ENCODE measurements around the gene ATP6V1G2.
A peak's percentile ranks its signal among the peaks of the same experiment; 100 is the strongest.

The ATP6V1G2 gene

DNA sequence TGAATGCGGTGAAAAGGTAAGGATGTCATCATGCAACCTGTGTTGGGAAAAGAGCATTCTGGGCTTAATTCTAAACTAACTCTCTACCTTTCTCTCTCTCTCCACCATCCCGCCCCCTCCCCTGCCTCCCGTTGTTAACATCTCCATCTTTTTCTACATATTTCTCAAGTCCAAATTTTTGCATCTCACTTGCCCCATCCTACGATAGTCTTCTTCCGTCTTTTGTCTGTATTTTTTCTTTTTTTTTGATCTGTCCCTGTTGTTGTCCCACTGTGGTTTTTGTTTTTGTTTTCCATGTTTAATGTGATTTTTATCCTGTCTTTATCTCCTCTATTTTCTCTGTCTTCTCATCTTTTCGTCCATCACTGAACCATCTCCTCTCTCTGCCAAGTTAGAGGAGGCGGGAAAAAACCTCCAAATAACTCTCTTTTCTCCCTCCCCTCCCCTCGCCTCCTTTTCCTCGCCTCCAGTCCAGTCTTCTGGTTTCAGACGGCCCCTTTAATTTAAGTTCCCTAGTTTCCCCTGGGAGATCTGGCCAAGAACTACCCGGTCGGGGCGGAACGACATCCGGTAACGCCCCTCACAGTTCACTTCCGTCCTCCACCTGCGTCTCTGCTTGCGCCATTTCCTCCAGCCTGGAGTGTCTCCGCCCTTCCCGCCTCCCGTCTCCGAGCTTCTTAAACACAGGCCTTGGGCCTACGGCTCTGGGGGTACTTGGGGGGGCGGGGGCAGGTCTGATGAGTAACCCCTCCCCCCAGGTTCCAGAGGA is 734 bp upstream of the ATP6V1G2 start, which contains the start of gene NFKBIL1:
Gene NFKBIL1 (plus strand): TSS at position 651 of the 769 bp plus-strand sequence. CDS start 87 bp downstream, at position 738.
- peak; percentile 92 for DNase-seq

DNA sequence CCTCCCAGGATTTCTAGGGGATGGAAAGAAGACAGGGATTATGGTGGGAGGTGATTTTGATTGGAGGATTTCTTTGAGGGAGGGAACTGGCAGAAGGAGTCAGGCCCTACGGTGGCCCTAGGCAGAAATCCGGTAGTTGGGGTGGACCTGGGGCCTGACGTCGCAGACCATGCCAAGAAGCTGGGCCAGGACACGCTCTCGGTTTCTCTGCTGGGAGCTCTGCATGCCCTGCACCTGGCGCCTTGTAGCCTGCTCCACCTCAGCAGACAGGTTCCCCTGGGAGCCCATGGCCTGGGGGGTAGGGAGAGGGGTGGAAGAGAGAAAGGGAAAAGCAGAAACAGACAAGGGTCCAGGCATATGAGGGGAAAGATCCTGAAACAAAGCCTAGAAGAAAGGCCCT is 1.1 kb downstream of the ATP6V1G2 start:
- DNase-seq = no peak

DNA sequence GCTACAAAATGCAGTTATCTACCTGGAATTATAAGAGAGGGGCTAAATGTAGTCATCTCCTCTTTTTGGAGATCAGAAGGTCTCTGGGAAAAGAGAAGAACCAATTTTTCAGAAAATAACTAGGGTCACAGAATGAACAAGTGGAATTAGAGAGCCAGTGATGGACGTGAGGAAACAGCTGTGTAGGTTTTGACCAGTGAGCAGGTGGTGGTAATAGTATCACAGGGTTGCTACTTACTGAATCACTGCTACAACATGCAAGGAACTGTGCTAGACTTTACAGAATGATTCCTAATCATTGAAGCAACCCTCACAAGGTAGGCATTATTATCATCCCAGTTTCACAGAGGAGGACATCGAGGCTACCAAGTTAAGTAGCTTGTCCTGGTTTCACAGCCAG is 1.7 kb downstream of the ATP6V1G2 start:
- no peak for DNase-seq

DNA sequence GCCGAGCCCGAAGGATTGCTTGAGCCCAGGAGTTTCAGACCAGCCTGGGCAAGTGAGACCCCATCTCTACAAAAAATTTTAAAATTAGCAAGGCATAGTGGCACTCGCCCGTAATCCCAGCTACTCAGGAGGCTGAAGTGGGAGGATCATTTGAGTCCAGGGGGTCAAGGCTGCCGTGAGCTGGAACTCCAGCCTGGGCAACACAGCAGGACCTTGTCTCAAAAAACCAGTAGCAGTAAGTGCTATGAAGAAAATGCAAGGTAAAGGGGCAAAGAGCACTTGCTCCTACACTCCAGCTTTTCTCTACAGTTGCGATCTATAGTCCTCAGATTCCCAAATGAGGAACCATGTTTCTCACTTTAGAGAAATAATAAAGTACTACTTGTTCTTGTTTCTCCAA is 2.8 kb downstream of the ATP6V1G2 start:
- no peak for DNase-seq

DNA sequence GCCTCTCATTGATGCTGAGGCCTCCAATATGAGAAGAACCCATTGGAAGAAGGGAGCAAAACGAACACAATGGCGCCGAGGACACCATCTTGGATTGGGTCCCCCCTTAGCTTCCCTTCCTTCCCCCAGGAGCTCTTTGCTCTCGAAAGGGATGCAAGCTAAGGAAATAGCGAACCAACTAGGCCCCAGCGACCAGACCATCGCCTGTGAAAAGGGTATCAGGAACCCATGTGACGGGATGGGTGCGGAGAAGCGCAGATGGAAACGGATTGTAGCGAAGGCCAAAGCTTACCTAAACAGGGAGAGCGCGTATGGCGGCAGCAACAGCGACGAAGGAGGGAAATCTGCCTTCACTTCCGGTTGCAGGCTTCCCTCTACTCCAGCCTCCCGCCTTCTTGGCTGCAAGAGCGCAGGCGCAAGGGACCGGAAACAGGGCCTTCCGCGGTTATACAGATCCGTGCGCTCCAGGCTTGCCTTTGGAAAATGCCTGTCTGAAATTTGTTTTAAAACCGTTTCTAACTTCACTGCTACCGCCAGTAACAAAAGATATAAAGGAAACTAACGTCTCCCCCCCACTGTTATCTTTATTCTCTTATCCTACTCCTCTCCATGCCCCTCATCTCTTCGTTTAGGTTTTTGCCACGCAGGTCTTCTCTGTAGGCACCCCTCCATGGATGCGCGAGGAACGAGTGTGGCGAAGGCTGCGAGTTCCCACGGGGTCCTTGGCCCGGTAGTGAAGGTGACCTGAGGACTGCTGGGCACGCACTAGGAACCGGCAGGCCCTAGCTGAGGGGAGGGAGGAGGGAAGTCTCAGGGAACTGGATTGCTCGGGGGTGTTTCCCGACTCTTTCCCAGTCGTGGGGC is 4.5 kb downstream of the ATP6V1G2 start, which contains the start of gene DDX39B:
Gene DDX39B (minus strand): TSS at position 346 of the 864 bp plus-strand sequence. CDS start 1,471 bp downstream, outside the sequence.
- peak; percentile 96 for DNase-seq

DNA sequence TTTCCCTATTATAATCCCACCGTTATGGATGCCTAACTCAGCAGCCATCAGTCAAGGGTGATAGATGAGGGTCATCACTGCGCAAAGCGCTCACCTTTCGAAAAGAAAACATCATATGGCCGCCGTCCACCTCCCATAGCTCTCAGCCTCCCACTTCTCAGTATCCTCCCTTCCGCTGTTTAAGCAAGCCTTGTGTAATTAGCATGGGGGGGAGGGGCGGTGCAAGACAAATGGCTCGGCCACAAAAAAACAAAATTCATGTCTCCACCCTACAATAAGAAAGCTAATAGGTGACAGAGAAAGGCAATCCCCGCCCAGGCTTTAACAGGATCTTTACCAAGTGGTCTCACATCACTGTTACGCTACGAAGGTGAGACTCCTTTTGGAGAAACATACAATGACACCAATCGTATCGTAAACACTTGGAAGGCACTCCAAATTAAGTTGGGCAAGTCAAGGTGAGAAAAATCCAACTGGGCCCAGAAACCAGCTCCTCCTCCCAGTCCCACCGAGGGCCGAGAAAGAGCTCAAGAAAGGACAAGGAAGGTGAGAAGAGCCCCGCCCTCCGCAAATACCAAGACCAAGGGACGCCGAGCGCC is 5.2 kb downstream of the ATP6V1G2 start:
- peak; percentile 85 for DNase-seq

DNA sequence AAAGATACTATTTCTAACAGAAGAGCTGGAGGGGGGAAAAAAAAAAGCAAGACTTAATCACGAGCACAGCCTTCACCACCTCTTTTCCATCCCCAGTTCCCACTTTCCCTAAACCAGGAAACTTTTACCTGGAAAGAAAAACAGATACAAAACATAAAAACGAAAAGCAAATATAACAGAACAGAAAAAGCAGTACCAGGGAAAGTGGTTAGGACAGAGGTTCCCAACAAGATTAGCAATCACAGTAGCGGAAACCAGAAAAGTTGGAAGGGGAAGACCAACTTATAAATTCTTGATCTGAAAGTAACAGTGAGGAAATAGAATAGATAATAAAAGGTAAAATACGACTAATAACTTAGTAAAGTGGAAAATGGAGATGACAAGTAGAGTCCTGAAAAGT is 5.8 kb downstream of the ATP6V1G2 start:
- DNase-seq = no peak

DNA sequence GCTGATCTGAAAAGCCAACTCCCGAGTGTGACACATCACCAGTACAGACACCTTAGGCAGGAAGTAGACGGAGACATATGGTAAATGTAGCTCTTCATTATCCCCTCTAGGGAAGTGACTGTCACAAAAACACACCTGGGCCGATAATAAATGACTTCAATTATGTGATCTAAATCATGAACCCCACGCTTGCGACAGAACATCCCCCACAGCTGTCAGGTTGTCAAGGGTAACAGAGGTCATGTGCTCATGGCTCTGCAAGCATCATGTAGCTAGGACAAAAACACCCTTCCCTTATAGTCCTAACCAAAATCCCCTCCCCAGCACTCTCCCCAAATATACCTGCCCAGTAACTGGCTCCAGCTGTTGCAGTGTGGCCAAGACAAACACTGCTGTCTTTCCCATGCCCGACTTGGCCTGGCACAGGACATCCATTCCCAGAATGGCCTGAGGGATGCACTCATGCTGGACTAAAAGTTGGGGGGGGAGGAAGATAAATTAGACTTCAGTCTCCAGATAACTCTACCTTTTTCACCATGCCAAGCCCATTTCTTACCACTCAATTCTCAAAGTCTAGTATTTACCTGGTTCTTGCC is 7.5 kb downstream of the ATP6V1G2 start:
- peak; percentile 44 for DNase-seq

DNA sequence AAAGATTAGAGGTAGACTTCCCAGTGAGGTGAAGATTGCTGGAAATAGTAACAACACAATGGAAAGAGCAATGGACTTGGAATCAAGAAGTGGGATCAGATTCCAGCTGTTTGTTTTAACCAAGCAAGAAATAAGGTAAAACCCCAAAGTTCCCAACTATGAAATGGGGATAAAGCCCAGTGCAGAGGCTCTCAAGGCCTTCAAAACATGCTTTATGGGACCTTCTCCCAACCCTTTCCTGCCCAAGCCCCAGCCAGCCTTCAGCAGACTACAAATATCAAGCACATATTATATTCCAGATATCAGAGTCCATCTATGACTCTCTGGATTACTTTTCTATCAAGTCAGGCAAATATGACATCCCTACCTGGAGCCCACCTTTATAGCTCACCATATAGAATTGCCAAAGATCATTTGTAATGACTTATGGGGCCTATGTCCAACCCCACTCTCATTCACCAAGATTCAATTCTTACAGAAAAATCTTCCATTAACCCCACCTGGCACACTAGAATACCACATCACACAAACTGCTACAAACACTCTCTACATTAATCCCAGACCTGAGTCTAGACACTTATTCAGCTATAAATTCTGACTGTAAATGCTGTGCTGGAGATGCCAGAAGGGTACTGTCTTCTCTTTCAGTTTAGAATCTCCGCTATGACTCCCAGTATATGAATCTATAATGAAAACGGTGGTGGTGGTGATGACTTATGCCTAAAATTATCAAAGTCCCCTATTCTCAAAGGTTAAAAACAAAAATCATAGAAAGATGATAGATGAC is 10.7 kb downstream of the ATP6V1G2 start:
- no peak for DNase-seq

DNA sequence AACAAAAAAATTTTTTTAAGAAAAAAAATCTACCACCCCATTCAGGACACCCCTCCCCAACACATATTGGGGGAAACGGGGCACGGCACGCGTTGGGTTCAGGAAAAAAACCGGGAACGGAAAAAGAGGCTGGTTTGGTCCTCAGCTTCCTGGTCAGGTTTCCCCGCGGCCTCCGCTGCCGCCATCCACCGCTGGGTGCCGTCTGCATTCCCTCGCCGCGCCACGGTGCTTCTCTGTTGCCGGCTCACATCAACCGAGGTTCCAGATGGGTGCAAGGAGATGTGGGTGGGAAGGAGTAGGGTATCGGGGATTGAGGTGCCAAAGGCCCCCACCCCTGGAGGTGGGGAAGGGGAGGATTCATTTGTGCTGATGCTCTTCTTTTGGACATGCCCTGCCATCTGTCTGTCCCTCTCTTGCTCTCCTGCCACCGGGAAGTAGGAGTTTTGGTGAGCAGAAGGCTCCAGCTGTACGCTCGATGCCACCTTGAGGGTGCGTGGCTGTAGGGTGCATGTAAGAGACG is 11.8 kb downstream of the ATP6V1G2 start:
- DNase-seq = no peak

DNA sequence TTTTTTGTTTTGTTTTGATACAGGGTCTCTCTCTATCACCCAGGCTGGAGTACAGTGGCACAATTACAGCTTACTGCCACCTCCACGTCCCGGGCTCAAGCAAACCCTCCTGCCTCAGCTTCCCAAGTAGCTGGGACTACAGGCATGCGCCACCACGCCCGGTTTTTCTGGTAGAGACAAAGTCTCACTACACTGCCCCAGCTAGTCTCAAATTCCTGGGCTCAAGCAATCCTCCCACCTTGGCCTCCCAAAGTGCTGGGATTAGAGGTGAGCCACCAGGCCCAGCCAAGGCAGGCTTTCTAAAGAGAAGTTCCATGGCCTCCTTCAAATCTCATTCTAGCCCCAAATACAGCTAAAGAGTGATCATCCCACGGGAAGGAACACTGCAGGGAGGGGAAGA is 12.4 kb downstream of the ATP6V1G2 start:
- no peak for DNase-seq

DNA sequence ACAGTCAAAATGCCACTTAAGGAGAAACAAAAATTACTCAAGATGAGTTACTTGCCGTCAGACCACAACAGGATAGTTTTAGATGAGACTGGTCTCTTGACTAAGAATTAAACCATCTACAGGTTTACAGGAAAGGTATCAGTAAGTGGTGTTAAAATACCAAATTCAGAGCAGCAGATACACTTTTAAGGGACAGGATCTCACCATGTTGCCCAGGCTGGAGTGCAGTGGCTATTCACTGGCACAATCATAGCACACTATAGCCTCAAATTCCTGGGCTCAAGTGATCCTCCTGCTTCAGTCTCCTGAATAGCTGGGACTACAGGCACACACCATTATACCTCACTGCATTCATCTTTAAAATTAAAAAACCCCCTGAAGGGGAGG is 13.0 kb downstream of the ATP6V1G2 start:
- DNase-seq = no peak

DNA sequence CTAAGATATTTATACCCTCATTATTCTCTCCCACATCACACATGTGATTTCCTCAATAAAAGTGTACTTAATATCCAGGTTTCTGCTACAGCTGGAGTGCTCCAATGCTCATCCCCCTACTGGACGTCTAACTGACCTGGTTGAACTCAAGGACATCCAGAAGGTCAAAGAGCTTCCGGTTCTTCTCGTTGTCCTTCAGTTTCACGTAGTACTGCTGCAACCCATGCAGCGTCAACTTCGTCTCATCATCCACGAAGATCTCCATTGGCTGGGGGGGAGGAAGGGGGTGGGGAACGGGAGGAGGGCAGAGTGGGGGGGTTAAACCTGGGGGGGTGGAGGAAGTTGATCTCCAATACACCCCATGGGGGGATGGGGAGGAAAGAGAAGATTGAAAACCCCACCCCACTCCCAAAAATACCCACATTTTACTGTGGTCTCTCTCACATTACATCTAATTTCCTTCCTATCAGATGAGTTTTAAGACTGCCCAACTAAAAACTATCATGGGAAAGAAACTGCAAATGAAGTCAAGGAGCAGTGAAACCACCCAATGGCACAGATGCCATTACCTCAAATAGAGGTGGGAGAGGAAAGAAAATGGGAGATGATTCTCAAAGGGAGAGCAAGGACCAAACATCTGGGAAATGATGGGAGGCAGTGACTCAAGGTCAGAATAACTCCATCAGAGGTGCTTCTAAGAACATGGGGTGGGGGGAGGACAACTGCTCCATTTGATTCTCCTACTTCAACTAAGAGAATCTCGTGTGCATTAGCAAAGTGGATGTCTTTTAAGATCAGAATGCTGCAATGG is 13.6 kb downstream of the ATP6V1G2 start:
- DNase-seq = no peak

DNA sequence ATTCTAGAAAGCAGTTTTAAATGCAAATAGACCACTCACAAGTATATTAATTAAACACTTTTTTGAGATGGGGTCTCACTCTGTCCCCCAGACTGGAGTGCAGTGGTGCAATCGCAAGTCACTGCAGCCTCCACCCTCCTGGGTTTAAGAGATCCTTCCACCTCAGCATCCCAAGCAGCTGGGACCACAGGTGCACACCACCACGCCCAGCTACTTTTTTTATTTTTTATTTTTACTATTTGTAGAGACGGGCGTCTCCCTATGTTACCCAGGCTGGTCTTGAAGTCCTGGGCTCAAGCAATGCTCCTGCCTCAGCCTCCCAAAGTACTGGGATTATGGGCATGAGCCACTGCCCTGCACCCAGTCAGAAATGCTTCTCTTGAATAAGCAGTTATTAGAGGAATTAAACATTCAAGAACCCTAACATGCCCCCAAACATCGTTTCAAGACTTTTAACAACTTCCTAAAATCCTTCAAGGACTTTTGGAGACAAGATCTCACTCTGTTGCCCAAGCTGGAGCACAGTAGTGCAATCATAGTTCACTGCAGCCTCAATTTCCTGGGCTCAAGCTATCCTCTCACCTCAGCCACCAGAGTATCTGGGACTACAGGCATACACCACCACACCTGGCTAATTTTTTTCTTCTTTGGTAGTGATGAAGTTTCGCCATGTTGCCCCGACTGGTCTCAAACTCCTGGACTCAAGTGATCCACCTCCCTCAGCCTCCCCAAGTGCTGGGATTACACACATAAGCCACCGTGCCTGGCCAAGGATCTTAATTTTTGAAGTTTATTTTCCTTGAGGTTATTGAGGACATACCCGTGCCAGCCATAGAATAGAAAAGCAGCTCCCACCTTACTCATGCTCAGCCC is 14.4 kb downstream of the ATP6V1G2 start:
- no peak for DNase-seq

DNA sequence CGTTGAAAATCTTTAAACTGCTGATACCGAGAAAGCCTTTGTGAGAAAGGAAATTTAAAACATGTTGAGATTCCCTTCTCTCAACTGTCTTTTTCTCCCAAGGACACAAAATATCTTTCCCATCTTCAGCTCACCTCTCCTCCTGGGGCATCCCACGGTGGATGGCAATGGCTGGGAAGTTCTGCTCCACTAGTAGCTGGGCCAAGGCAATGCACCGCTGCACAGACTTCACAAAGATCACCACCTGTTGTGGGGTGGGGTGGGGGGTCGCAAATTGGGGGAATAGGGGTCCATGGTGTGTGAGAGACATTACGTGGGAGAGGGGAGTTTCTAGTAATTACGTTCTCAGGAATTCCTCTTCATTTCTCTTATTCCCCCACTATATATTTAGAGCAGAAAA is 15.2 kb downstream of the ATP6V1G2 start:
- no peak for DNase-seq

DNA sequence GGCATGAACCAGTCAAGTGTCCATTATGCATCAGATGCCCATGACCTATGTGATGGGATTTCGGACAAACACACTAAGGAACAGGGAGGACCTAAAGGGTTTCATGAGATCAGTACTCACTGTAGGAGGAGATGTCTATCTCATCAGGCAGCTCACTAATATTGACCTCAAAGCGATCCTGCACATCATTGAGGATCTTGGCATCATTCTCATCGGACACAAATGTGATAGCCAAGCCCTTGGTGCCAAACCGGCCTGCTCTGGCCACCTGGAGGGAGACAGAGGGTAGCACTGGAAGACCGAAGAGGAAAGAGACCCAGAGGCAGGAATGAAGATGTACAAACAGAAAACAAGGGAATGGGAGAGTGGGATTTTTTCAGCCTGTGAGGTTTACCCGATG is 15.7 kb downstream of the ATP6V1G2 start:
- DNase-seq = no peak

DNA sequence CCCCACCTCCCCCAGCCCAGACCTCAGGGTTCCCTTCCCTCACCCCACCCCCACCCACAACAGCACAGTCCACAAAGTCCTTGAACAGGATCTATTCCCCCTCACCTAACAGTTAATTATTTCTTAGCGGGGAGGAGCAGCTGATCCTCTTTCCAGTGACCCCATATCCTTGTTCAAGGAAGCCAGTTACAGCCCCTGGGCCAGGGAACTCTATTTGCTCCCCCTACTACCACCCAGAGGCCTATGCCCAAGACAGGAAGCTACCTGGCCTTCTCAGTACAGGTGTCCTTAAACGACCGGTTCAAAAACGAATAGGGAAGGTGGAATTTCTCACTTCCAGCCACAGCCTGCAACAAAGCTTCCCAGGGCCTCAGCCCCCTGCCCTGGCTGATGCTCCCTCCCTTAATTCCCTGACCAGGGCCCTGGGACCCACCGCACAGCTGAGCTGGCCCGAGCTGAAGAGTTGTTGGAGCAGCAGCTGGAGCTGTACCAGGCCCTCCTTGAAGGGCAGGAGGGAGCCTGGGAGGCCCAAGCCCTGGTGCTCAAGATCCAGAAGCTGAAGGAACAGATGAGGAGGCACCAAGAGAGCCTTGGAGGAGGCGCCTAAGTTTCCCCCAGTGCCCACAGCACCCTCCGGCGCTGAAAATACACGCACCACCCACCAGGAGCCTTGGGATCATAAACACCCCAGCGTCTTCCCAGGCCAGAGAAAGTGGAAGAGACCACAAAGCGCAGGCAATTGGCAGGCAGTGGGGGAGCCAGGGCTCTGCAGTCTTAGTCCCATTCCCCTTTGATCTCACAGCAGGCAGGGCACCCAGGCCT is 16.9 kb downstream of the ATP6V1G2 start:
- DNase-seq = no peak

DNA sequence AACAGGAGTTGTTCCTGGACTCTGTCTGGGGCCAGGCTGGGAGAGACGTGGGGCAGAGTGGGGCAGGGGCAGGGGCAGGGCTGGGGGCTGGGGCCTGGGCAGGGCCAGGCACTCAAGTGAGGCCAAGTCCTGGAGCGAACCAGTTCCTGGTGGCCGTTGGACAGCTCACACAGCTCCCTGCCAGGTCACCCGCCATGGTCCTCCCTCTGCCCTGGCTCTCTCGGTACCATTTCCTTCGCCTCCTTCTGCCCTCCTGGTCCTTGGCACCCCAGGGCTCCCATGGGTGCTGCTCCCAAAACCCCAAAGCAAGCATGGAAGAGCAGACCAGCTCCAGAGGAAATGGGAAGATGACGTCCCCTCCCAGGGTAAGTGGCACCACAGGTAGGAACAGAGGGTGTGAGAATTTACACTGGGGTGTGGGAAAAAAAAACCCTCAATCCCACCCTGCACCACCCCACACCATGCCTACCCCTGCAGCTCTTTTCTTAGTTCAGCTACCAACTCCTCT is 17.5 kb downstream of the ATP6V1G2 start, which contains the start of gene MCCD1:
Gene MCCD1 (plus strand): TSS at position 142 of the 508 bp plus-strand sequence. CDS start 53 bp downstream, at position 195.
- DNase-seq = no peak

DNA sequence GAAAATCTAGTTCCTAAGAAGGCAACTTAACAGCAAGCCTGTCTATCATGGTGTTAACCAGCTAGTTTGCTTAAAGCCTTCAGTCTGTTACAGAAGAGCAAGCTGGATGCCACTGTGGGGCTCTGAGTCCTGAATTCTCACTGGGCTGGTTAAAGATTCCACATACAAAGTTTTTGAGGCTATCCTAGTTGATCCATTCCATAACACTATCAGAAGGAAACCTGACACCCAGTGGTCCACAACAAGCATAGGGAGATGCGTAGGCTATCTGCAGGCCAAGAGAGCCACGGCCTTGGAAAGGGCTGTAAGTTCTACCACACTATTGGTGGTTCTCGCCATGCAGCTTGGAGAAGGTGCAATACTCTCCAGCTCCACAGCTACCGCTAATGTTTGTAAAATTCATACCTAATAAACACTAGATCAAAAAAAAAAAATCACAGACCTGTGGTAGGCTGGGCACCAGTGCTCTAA is 18.1 kb downstream of the ATP6V1G2 start:
- DNase-seq = no peak

All from CD4-positive, alpha-beta T cell treated with Interleukin-10 for 1 hour (primary cell).